HS-5 (cell line): ENCODE results near the gene POU2AF2.

Experiments
- DNase-seq: peaks from one replicate; pipeline ENCODE4 v3.0.0-alpha.2; 2012; ENCODE audit warnings: low read depth

POU2AF2 gene

GRCh38 chr11:111330234-111330893, 84.8 kb downstream of the POU2AF2 start:
- DNase-seq, result no peak

- DNase-seq, result no peak
These were observed 86.4 kb downstream of the POU2AF2 start for GRCh38 chr11:111331711-111332479.

GRCh38 chr11:111334532-111335502, 89.3 kb downstream of the POU2AF2 start:
- DNase-seq, result no peak

- no peak for DNase-seq
These were observed 90.0 kb downstream of the POU2AF2 start for GRCh38 chr11:111335549-111335948.
